ENCODE data around the gene LRGUK. TPM values are rescaled to one million over a fixed set of nuclear protein-coding genes. Genes with fewer than 3 reads are reported as not detected.

Gene LRGUK
- polyA plus RNA-seq, 3 donors: 0.41 TPM; not detected in 2

- Mint-ChIP-seq H3K36me3 (peaks cover 0 to 2% of the 10 kb centered on the region in 2 donors), H3K27ac (no peak overlapping the region), H3K4me3 (no peak overlapping the region), H3K27me3 (ENCODE audit: low read depth in 3 of 3) (peaks cover 0 to 3% (median 3%) of the 10 kb centered on the region in 3 donors), H3K4me1 (no peaks in the 10 kb centered on the region), H3K9me3 (peaks cover 0 to 7% (median 6%) of the 10 kb centered on the region in 7 donors)
- Histone ChIP-seq H3K9ac (ENCODE audit: insufficient read depth, low read length, poor library complexity, severe bottlenecking) (no peak overlapping the region), H3K4me3 (replicated peaks in 1 of 3; ENCODE audit: low read depth in 2 of 3, low read length in 3 of 3) (no peak overlapping the region), H3K36me3 (replicated peaks in 1 of 2; ENCODE audit: control insufficient read depth in 1 of 2, insufficient read depth in 2 of 2, low read length in 2 of 2) (no peaks in the 10 kb centered on the region), H3K9me3 (replicated peaks in 1 of 2; ENCODE audit: control insufficient read depth in 1 of 2, insufficient read depth in 1 of 2, low read length in 2 of 2) (peaks cover 0 to 4% of the 10 kb centered on the region in 2 donors), H3K4me1 (ENCODE audit: control insufficient read depth in 1 of 2, insufficient read depth in 2 of 2, low read length in 2 of 2) (no peaks in the 10 kb centered on the region), H3K27ac (ENCODE audit: low read depth in 1 of 2, low read length in 2 of 2) (no peak overlapping the region), H4K20me1 (ENCODE audit: insufficient read depth, low read length) (no peaks in the 10 kb centered on the region), H3K4me2 (replicated peaks; ENCODE audit: extremely low read depth, low read length, poor library complexity, severe bottlenecking) (no peak overlapping the region), H3K79me2 (ENCODE audit: insufficient read depth, low read length) (no peaks in the 10 kb centered on the region), H3K27me3 (ENCODE audit: control insufficient read depth in 2 of 2, insufficient read depth in 2 of 2, low read length in 2 of 2) (peaks cover 0 to 3% of the 10 kb centered on the region in 2 donors), H2AFZ (ENCODE audit: insufficient read depth, low read depth, low read length, poor library complexity, severe bottlenecking) (no peak overlapping the region)
- WGBS (ENCODE audit: insufficient coverage): 100% methylated on average over 3 of the region's 4 CpGs
- no peak for DNase-seq
- intact Hi-C loops (cut with micrococcal nuclease): loop anchor here in 1 of 2 donors (5.0 kb wide), 1 partner anchor 41 kb away; no protein-coding TSS in a partner anchor
- TF ChIP-seq CTCF (IDR thresholded peaks at IDR 0.05): no peak
Measured at GRCh38 chr7:134203186-134203889, 76.2 kb downstream of the LRGUK start.

GRCh38 chr7:134209322-134210015 lies 82.3 kb downstream of the LRGUK start:
- intact Hi-C loops (cut with micrococcal nuclease): no loop called here
- 87% methylated on average over 13 of the region's 16 CpGs for WGBS (ENCODE audit: insufficient coverage)
- Histone ChIP-seq H3K27ac (ENCODE audit: low read depth in 1 of 2, low read length in 2 of 2) (no peak overlapping the region), H3K9ac (ENCODE audit: insufficient read depth, low read length, poor library complexity, severe bottlenecking) (no peak overlapping the region), H3K9me3 (replicated peaks in 1 of 2; ENCODE audit: control insufficient read depth in 1 of 2, insufficient read depth in 1 of 2, low read length in 2 of 2) (peaks cover 0 to 4% of the 10 kb centered on the region in 2 donors), H3K27me3 (ENCODE audit: control insufficient read depth in 2 of 2, insufficient read depth in 2 of 2, low read length in 2 of 2) (no peaks in the 10 kb centered on the region), H2AFZ (ENCODE audit: insufficient read depth, low read depth, low read length, poor library complexity, severe bottlenecking) (no peak overlapping the region), H3K79me2 (ENCODE audit: insufficient read depth, low read length) (no peaks in the 10 kb centered on the region), H4K20me1 (ENCODE audit: insufficient read depth, low read length) (no peaks in the 10 kb centered on the region), H3K36me3 (replicated peaks in 1 of 2; ENCODE audit: control insufficient read depth in 1 of 2, insufficient read depth in 2 of 2, low read length in 2 of 2) (no peaks in the 10 kb centered on the region), H3K4me2 (replicated peaks; ENCODE audit: extremely low read depth, low read length, poor library complexity, severe bottlenecking) (no peak overlapping the region), H3K4me3 (replicated peaks in 1 of 3; ENCODE audit: low read depth in 2 of 3, low read length in 3 of 3) (no peak overlapping the region), H3K4me1 (ENCODE audit: control insufficient read depth in 1 of 2, insufficient read depth in 2 of 2, low read length in 2 of 2) (peaks cover 21 to 23% of the 10 kb centered on the region in 2 donors)
- H3K4me3 Mint-ChIP-seq: no peak overlapping the region
- no peak for DNase-seq
- H3K36me3 Mint-ChIP-seq: peaks cover 0 to 2% of the 10 kb centered on the region in 2 donors
- peaks cover 1 to 4% (median 2%) of the 10 kb centered on the region in 3 donors for H3K27me3 Mint-ChIP-seq (ENCODE audit: low read depth in 3 of 3)
- no peak for TF ChIP-seq CTCF (IDR thresholded peaks at IDR 0.05)
- peaks cover 20% of the 10 kb centered on the region for H3K4me1 Mint-ChIP-seq
- no peak overlapping the region for H3K27ac Mint-ChIP-seq
- peaks cover 0 to 10% (median 6%) of the 10 kb centered on the region in 7 donors for H3K9me3 Mint-ChIP-seq

Data from CD14-positive monocyte (primary cell).